Measurements from ENCODE around the gene SUPT3H. TPM values are rescaled to one million over a fixed set of nuclear protein-coding genes. Genes with fewer than 3 reads are reported as not detected.
"Not testable (repeated sequence)": the region's sequence is repeated elsewhere in the genome, so short reads cannot be mapped to it uniquely, and the experiment has no call there.

SUPT3H gene
- total and polyA plus RNA-seq, 2 of the 8 experiments (the other 6 are each of a cell fraction or from before 2014, with no cell fraction given) = 18.8 to 23.0 TPM

- H2BK20ac ChIP-seq (ENCODE audit: low read length); H3K27ac ChIP-seq (ENCODE audit: low read depth, low read length); H3K4ac ChIP-seq (replicated peaks; ENCODE audit: insufficient read length, low read depth, low read length); H2AFZ ChIP-seq (ENCODE audit: low read length); H4K5ac ChIP-seq (ENCODE audit: insufficient read length, low read depth, low read length); H3K23ac ChIP-seq (ENCODE audit: insufficient read length); H3K36me3 ChIP-seq (ENCODE audit: control insufficient read depth in 2 of 4, insufficient read depth in 4 of 4, low read length in 3 of 4); H3K4me1 ChIP-seq (replicated peaks in 1 of 4; ENCODE audit: control insufficient read depth in 3 of 4, insufficient read depth in 4 of 4, low read length in 3 of 4); POLR2A ChIA-PET (ENCODE audit: partially characterized antibody); H3K9ac ChIP-seq (replicated peaks in 1 of 4; ENCODE audit: extremely low read depth in 1 of 4, low read depth in 3 of 4, low read length in 3 of 4); H3K4me3 ChIP-seq (ENCODE audit: extremely low read depth in 1 of 4, insufficient read depth in 2 of 4, low read depth in 3 of 4, low read length in 4 of 4); H3K79me2 ChIP-seq (ENCODE audit: control insufficient read depth in 1 of 2, insufficient read depth in 2 of 2, low read length in 2 of 2); H2BK15ac ChIP-seq (ENCODE audit: low read length); H3K9me3 ChIP-seq (ENCODE audit: insufficient read depth in 2 of 2, low read depth in 1 of 2, low read length in 1 of 2); H2BK12ac ChIP-seq (ENCODE audit: low read depth, low read length); H3K23me2 ChIP-seq (ENCODE audit: low read depth, low read length); FAIRE-seq; H3K56ac ChIP-seq (replicated peaks; ENCODE audit: insufficient read length, low read depth, low read length); H2AK5ac ChIP-seq (ENCODE audit: low read depth, low read length); H4K20me1 ChIP-seq (replicated peaks in 1 of 2; ENCODE audit: control insufficient read depth in 1 of 2, insufficient read depth in 2 of 2, low read length in 2 of 2); H3K79me1 ChIP-seq (ENCODE audit: low read depth, low read length); H3K14ac ChIP-seq (ENCODE audit: insufficient read length); H3K18ac ChIP-seq (ENCODE audit: extremely low read depth, low read length); H4K8ac ChIP-seq (ENCODE audit: extremely low read depth, insufficient read depth, low read length); H2BK5ac ChIP-seq (ENCODE audit: low read depth, low read length); H2BK120ac ChIP-seq (replicated peaks; ENCODE audit: low read depth, low read length); H3K27me3 ChIP-seq (replicated peaks in 1 of 4; ENCODE audit: control insufficient read depth in 3 of 4, extremely low read depth in 1 of 4, insufficient read depth in 3 of 4, low read length in 3 of 4); H3K4me2 ChIP-seq (ENCODE audit: insufficient read depth in 1 of 2, low read depth in 2 of 2, low read length in 2 of 2); H4K91ac ChIP-seq (replicated peaks; ENCODE audit: insufficient read length, low read length); DNase-seq (ENCODE audit: low read depth in 1 of 2, low spot score in 2 of 2): not testable (repeated sequence)
- CTCF ChIA-PET (ENCODE audit: partially characterized antibody) = interaction anchor here (0.9 kb wide), 1 partner anchor 12 kb away, joined by 6 read pairs; no protein-coding TSS in a partner anchor
- WGBS, 2 experiments (ENCODE audit: extremely low coverage in 1 of 2, insufficient coverage in 1 of 2, insufficient read length in 1 of 2, insufficient replicate concordance in 2 of 2, low coverage in 1 of 2, low lambda C conversion rate in 2 of 2, missing lambda C conversion rate in 1 of 2) = 93% methylated on average over 3 of the region's 3 CpGs; no CpG with 5 or more reads in 1 of the 2 experiments
These were observed 498.7 kb downstream of the SUPT3H start for GRCh38 chr6:44879071-44879470.

DNA sequence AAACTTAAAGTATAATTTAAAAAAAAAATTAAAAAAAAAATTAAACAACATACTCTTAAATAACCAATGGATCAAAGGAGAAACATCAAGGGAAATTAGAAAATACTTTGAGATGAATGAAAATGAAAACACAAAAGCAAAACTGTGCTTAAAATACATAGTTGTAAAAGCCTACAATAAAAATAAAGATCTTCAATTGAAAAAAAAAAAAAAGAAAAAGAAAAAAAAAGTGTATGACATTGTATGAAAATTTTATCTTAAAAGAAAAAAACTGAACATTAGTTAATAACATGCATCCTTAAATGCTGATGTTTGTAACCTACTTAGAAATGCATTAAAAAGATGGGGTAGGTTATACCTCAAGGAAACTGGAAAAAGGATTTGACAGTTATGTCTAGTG is 501.1 kb downstream of the SUPT3H start:
- H4K5ac ChIP-seq (ENCODE audit: insufficient read length, low read depth, low read length); H3K79me2 ChIP-seq (ENCODE audit: control insufficient read depth in 1 of 2, insufficient read depth in 2 of 2, low read length in 2 of 2); FAIRE-seq; H2BK20ac ChIP-seq (ENCODE audit: low read length); H3K9ac ChIP-seq (replicated peaks in 1 of 4; ENCODE audit: extremely low read depth in 1 of 4, low read depth in 3 of 4, low read length in 3 of 4); H3K4me2 ChIP-seq (ENCODE audit: insufficient read depth in 1 of 2, low read depth in 2 of 2, low read length in 2 of 2); H3K23ac ChIP-seq (ENCODE audit: insufficient read length); H4K8ac ChIP-seq (ENCODE audit: extremely low read depth, insufficient read depth, low read length); H3K36me3 ChIP-seq (ENCODE audit: control insufficient read depth in 2 of 4, insufficient read depth in 4 of 4, low read length in 3 of 4); H3K23me2 ChIP-seq (ENCODE audit: low read depth, low read length); H3K4me3 ChIP-seq (ENCODE audit: extremely low read depth in 1 of 4, insufficient read depth in 2 of 4, low read depth in 3 of 4, low read length in 4 of 4); H3K79me1 ChIP-seq (ENCODE audit: low read depth, low read length); H2AFZ ChIP-seq (ENCODE audit: low read length); H3K27ac ChIP-seq (ENCODE audit: low read depth, low read length); CTCF ChIA-PET (ENCODE audit: partially characterized antibody); H3K56ac ChIP-seq (replicated peaks; ENCODE audit: insufficient read length, low read depth, low read length); H3K27me3 ChIP-seq (replicated peaks in 1 of 4; ENCODE audit: control insufficient read depth in 3 of 4, extremely low read depth in 1 of 4, insufficient read depth in 3 of 4, low read length in 3 of 4); H2BK15ac ChIP-seq (ENCODE audit: low read length); H3K18ac ChIP-seq (ENCODE audit: extremely low read depth, low read length); H2BK120ac ChIP-seq (replicated peaks; ENCODE audit: low read depth, low read length); H3K4me1 ChIP-seq (replicated peaks in 1 of 4; ENCODE audit: control insufficient read depth in 3 of 4, insufficient read depth in 4 of 4, low read length in 3 of 4); H2BK5ac ChIP-seq (ENCODE audit: low read depth, low read length); POLR2A ChIA-PET (ENCODE audit: partially characterized antibody); H4K91ac ChIP-seq (replicated peaks; ENCODE audit: insufficient read length, low read length); DNase-seq (ENCODE audit: low read depth in 1 of 2, low spot score in 2 of 2); H3K9me3 ChIP-seq (ENCODE audit: insufficient read depth in 2 of 2, low read depth in 1 of 2, low read length in 1 of 2); H4K20me1 ChIP-seq (replicated peaks in 1 of 2; ENCODE audit: control insufficient read depth in 1 of 2, insufficient read depth in 2 of 2, low read length in 2 of 2); H3K14ac ChIP-seq (ENCODE audit: insufficient read length); H2BK12ac ChIP-seq (ENCODE audit: low read depth, low read length); H3K4ac ChIP-seq (replicated peaks; ENCODE audit: insufficient read length, low read depth, low read length); H2AK5ac ChIP-seq (ENCODE audit: low read depth, low read length): not testable (repeated sequence)
